ENCODE measurements around the gene IMPACT. TPM values are rescaled to one million over a fixed set of nuclear protein-coding genes. Genes with fewer than 3 reads are reported as not detected.

Gene IMPACT
- total RNA-seq, 1 experiment from 2014 or later = 48.8 TPM

DNA sequence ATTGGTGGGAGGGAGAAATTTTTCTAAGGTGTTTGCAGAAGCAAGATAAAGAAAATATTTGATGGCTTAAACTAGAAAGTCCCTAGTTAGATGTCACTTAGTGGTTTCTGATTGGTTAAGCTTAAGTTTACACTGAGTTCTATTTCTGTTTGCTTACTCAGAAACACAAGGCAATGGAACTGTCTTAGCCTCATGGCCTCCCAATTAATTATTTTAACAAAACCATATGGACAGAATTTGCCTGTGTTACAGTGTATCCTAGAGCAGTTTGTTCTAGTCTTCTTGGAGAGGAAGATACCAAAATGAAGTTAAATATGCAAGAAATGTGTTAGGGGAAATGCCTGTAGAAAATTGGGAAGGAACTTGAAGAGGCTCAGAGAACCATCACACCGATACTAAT lies 4.6 kb upstream of the IMPACT start:
- Mint-ChIP-seq H3K4me3 (no peak overlapping the region), H3K4me1 (peaks cover 12% of the 10 kb centered on the region), H3K36me3 (no peaks in the 10 kb centered on the region), H3K27ac (no peak overlapping the region), H3K9me3 (no peaks in the 10 kb centered on the region), H3K27me3 (ENCODE audit: low read depth) (peaks cover 8% of the 10 kb centered on the region)
- no peak for DNase-seq (ENCODE audit: low spot score)
- ChIA-PET POLR2A (no interaction called here), CTCF (interaction anchor here (1.2 kb wide), 1 partner anchor 245 kb away, joined by 4 read pairs; no protein-coding TSS in a partner anchor)
- no peak for TF ChIP-seq ZNF232 (CRISPR knock-in tag; IDR thresholded peaks at IDR 0.05)
- no peak for TF ChIP-seq ZNF281 (CRISPR knock-in tag; IDR thresholded peaks at IDR 0.05)
- TF ChIP-seq, protein P1, sequence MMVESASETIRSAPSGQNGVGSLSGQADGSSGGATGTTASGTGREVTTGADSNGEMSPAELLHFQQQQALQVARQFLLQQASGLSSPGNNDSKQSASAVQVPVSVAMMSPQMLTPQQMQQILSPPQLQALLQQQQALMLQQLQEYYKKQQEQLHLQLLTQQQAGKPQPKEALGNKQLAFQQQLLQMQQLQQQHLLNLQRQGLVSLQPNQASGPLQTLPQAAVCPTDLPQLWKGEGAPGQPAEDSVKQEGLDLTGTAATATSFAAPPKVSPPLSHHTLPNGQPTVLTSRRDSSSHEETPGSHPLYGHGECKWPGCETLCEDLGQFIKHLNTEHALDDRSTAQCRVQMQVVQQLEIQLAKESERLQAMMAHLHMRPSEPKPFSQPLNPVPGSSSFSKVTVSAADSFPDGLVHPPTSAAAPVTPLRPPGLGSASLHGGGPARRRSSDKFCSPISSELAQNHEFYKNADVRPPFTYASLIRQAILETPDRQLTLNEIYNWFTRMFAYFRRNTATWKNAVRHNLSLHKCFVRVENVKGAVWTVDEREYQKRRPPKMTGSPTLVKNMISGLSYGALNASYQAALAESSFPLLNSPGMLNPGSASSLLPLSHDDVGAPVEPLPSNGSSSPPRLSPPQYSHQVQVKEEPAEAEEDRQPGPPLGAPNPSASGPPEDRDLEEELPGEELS (CRISPR knock-in tag; IDR thresholded peaks at IDR 0.05) = no peak
- TF ChIP-seq ZNF121 (CRISPR knock-in tag; IDR thresholded peaks at IDR 0.05) = no peak
- TF ChIP-seq SMAD3 (CRISPR knock-in tag; IDR thresholded peaks at IDR 0.05; ENCODE audit: borderline replicate concordance) = no peak
- TF ChIP-seq JUN (CRISPR knock-in tag; IDR thresholded peaks at IDR 0.05) = no peak
- TF ChIP-seq MXD4 (CRISPR knock-in tag; IDR thresholded peaks at IDR 0.05; ENCODE audit: borderline replicate concordance) = no peak
- no peak for TF ChIP-seq MLX (CRISPR knock-in tag; IDR thresholded peaks at IDR 0.05)
- TF ChIP-seq NFYB (CRISPR knock-in tag; conservative IDR thresholded peaks at IDR 0.05; ENCODE audit: low read depth) = no peak
- no peak for TF ChIP-seq GRHL2 (CRISPR knock-in tag; IDR thresholded peaks at IDR 0.05; ENCODE audit: insufficient replicate concordance, severe bottlenecking)
- TF ChIP-seq FOXJ3 (CRISPR knock-in tag; IDR thresholded peaks at IDR 0.05; ENCODE audit: borderline replicate concordance) = no peak
- TF ChIP-seq, protein P2, sequence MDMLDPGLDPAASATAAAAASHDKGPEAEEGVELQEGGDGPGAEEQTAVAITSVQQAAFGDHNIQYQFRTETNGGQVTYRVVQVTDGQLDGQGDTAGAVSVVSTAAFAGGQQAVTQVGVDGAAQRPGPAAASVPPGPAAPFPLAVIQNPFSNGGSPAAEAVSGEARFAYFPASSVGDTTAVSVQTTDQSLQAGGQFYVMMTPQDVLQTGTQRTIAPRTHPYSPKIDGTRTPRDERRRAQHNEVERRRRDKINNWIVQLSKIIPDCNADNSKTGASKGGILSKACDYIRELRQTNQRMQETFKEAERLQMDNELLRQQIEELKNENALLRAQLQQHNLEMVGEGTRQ (CRISPR knock-in tag; IDR thresholded peaks at IDR 0.05) = no peak
- no peak for TF ChIP-seq TEAD1 (CRISPR knock-in tag; IDR thresholded peaks at IDR 0.05)
- TF ChIP-seq ZNF317 (CRISPR knock-in tag; IDR thresholded peaks at IDR 0.05; ENCODE audit: borderline replicate concordance, low read depth) = no peak
- TF ChIP-seq, protein P3, sequence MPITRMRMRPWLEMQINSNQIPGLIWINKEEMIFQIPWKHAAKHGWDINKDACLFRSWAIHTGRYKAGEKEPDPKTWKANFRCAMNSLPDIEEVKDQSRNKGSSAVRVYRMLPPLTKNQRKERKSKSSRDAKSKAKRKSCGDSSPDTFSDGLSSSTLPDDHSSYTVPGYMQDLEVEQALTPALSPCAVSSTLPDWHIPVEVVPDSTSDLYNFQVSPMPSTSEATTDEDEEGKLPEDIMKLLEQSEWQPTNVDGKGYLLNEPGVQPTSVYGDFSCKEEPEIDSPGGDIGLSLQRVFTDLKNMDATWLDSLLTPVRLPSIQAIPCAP (CRISPR knock-in tag; IDR thresholded peaks at IDR 0.05) = no peak
- TF ChIP-seq KAT7 (CRISPR knock-in tag; IDR thresholded peaks at IDR 0.05; ENCODE audit: borderline replicate concordance) = no peak
- no peak for TF ChIP-seq CBFB (CRISPR knock-in tag; IDR thresholded peaks at IDR 0.05; ENCODE audit: low read depth)
- no peak for ATAC-seq

GRCh38 chr18:24426073-24426397 lies 435 bp upstream of the IMPACT start:
- peak overlapping the region; percentile 93 for H3K4me3 Mint-ChIP-seq
- ATAC-seq (no peak), DNase-seq (ENCODE audit: low spot score) (no peak)
- TF ChIP-seq TEAD4 (CRISPR knock-in tag; IDR thresholded peaks at IDR 0.05) (peak; percentile 39; the same call in 1 of the 2 replicates), KAT7 (CRISPR knock-in tag; IDR thresholded peaks at IDR 0.05; ENCODE audit: borderline replicate concordance) (no peak), PREB (CRISPR knock-in tag; IDR thresholded peaks at IDR 0.05; ENCODE audit: borderline replicate concordance) (0 out of 2 replicates have a peak, but pooled peaks have one; percentile 13)
- TF ChIP-seq, protein P4, sequence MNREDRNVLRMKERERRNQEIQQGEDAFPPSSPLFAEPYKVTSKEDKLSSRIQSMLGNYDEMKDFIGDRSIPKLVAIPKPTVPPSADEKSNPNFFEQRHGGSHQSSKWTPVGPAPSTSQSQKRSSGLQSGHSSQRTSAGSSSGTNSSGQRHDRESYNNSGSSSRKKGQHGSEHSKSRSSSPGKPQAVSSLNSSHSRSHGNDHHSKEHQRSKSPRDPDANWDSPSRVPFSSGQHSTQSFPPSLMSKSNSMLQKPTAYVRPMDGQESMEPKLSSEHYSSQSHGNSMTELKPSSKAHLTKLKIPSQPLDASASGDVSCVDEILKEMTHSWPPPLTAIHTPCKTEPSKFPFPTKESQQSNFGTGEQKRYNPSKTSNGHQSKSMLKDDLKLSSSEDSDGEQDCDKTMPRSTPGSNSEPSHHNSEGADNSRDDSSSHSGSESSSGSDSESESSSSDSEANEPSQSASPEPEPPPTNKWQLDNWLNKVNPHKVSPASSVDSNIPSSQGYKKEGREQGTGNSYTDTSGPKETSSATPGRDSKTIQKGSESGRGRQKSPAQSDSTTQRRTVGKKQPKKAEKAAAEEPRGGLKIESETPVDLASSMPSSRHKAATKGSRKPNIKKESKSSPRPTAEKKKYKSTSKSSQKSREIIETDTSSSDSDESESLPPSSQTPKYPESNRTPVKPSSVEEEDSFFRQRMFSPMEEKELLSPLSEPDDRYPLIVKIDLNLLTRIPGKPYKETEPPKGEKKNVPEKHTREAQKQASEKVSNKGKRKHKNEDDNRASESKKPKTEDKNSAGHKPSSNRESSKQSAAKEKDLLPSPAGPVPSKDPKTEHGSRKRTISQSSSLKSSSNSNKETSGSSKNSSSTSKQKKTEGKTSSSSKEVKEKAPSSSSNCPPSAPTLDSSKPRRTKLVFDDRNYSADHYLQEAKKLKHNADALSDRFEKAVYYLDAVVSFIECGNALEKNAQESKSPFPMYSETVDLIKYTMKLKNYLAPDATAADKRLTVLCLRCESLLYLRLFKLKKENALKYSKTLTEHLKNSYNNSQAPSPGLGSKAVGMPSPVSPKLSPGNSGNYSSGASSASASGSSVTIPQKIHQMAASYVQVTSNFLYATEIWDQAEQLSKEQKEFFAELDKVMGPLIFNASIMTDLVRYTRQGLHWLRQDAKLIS (CRISPR knock-in tag; IDR thresholded peaks at IDR 0.05; ENCODE audit: borderline replicate concordance) = no peak
- peaks cover 5% of the 10 kb centered on the region for H3K36me3 Mint-ChIP-seq
- peaks cover 21% of the 10 kb centered on the region for H3K4me1 Mint-ChIP-seq
- peak overlapping the region; percentile 100 for H3K27ac Mint-ChIP-seq
- ChIA-PET POLR2A (interaction anchor here (0.7 to 1.9 kb wide), 4 partner anchors 16 to 287 kb away, joined by 3 to 13 read pairs (median 5); partner anchors contain the start of genes CABYR and OSBPL1A), CTCF (interaction anchor here (1.0 to 1.4 kb wide), 4 partner anchors 13 to 249 kb away, joined by 4 to 8 read pairs (median 6); no protein-coding TSS in a partner anchor)
- no peaks in the 10 kb centered on the region for H3K9me3 Mint-ChIP-seq
- H3K27me3 Mint-ChIP-seq (ENCODE audit: low read depth) = peaks cover 8% of the 10 kb centered on the region

All from WTC11 (cell line).